T47D (cell line): ENCODE measurements around the gene NAPSA.

Experiments used
- DNase-seq, 2 experiments: peaks; one replicate each; pipeline versions ENCODE4 v3.0.0 to v3.0.0-alpha.2; 2011 to 2012; ENCODE audit warnings: low read depth in 1 of 2, low spot score in 1 of 2
- JUND ChIP-seq: IDR thresholded peaks from 2 replicates; pipeline ENCODE4 v1.6.1; 2012; ENCODE audit warnings: low read depth
- in situ Hi-C: cut with HindIII; loops from 2 replicates; pipeline ENCODE4 v1.10.0; 2016; ENCODE audit warnings: low sequenced_read_pairs, low pct_unique_long_range_greater_than_20kb

The NAPSA gene

DNA sequence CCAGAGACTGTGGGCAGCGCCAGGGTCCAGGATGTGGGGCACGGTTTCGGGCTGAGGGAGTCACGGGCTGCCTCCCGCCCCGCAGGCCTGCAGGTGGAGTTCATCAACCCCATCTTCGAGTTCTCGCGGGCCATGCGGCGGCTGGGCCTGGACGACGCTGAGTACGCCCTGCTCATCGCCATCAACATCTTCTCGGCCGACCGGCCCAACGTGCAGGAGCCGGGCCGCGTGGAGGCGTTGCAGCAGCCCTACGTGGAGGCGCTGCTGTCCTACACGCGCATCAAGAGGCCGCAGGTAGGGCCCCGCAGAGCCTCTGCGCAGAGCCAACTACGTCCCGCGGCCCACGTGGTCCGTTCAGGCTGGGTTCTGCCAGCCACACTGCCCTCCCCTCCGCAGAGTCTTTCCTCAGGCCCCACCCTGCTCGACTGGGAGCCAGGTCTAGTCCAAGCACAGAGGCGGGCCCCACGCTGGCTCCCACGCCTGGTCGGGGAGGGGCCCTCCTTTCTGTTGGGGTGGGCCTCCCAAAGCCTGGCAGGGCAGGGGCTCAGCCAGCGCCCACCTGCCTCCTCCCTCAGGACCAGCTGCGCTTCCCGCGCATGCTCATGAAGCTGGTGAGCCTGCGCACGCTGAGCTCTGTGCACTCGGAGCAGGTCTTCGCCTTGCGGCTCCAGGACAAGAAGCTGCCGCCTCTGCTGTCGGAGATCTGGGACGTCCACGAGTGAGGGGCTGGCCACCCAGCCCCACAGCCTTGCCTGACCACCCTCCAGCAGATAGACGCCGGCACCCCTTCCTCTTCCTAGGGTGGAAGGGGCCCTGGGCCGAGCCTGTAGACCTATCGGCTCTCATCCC lies 16.7 kb upstream of the NAPSA start:
- in situ Hi-C loops, result no loop called here
- no peak for DNase-seq
- no peak for TF ChIP-seq JUND

- TF ChIP-seq JUND, result no peak
- in situ Hi-C loops, result no loop called here
- DNase-seq, result no peak
Measured at GRCh38 chr19:50380751-50381151, 15.3 kb upstream of the NAPSA start.

DNA sequence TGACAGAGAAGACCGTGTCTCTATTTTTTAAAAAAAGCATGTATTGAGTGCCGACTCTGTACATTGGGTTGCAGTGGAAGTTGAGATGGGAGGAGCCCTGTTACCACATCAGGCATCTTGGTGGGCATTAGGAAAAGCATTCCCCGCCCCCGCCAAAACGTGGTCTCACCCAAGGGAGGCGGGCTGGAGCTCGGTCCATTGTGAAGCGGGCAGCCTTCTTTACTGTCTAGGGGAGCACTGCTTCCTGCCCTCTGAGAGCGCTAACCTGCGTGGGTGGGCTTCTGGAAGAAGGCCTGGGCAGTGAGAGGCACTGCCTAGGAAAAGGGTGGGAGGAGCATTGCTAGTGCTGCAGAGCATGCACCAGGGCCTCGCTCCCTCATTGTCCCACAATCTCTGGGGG lies 14.7 kb upstream of the NAPSA start:
- in situ Hi-C loops, result no loop called here
- DNase-seq, result no peak
- no peak for TF ChIP-seq JUND

GRCh38 chr19:50379602-50380001 lies 14.2 kb upstream of the NAPSA start:
- DNase-seq, result no peak
- TF ChIP-seq JUND, result no peak
- in situ Hi-C loops, result no loop called here

DNA sequence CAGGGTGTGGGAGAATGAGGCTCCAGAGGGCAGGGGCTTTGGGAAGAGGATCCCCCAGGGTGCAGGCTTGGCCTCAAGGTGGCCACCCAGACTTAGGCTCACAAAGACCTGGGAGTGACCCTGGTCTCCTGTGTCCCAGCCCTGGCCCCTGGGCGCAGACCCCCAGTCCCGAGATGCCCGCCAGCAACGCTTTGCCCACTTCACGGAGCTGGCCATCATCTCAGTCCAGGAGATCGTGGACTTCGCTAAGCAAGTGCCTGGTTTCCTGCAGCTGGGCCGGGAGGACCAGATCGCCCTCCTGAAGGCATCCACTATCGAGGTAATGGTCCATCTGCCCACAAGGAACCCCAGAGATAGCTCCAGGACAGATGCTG lies 13.4 kb upstream of the NAPSA start:
- TF ChIP-seq JUND, result no peak
- DNase-seq, result no peak
- in situ Hi-C loops, result no loop called here

DNA sequence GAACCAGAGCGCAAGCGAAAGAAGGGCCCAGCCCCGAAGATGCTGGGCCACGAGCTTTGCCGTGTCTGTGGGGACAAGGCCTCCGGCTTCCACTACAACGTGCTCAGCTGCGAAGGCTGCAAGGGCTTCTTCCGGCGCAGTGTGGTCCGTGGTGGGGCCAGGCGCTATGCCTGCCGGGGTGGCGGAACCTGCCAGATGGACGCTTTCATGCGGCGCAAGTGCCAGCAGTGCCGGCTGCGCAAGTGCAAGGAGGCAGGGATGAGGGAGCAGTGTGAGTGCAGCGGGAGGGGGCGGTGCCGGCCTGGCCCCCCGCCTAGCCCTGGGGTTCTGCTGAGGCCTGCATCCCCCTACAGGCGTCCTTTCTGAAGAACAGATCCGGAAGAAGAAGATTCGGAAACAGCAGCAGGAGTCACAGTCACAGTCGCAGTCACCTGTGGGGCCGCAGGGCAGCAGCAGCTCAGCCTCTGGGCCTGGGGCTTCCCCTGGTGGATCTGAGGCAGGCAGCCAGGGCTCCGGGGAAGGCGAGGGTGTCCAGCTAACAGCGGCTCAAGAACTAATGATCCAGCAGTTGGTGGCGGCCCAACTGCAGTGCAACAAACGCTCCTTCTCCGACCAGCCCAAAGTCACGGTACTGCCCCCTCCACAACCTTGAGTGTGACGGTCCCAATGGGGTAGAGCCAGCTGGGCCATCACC lies 12.9 kb upstream of the NAPSA start:
- in situ Hi-C loops, result no loop called here
- DNase-seq, result no peak
- TF ChIP-seq JUND, result no peak

DNA sequence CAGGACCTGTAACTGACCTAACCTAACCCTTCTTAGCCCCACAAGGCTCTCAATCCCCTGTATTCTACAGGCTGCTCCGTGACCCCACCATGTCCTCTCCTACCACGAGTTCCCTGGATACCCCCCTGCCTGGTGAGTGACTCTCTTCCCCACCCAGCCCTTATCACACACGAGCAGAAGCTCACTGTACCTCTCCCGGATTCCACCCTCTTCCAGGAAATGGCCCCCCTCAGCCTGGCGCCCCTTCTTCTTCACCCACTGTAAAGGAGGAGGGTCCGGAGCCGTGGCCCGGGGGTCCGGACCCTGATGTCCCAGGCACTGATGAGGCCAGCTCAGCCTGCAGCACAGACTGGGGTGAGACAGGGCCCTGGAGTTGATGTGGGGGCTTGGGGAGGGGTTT lies 12.1 kb upstream of the NAPSA start:
- TF ChIP-seq JUND, result no peak

DNA sequence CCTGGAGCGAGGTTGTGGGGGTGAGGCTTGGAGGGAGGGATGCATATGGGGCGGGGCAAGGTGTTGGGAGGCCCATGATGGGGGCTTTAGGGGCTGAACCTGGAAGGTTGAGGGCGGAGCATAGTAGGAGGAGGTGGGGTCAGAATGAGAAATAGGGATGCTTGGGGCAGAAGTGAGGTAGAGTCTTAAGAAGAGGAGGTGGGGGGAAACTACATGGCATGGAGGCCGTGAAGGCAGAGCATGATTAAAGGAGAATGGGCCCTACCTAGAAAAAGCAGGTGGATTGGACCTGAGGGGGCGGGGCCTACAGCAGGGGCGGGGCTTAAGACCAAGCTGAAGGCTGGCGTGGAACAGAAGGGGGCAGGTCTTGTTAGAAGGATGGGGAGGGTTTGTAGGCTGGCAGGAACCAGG lies 11.6 kb upstream of the NAPSA start:
- in situ Hi-C loops, result no loop called here
- DNase-seq, result no peak

More for the DNA sequence above, 12.1 kb upstream of the NAPSA start:
- no peak for DNase-seq
- in situ Hi-C loops, result no loop called here

DNA sequence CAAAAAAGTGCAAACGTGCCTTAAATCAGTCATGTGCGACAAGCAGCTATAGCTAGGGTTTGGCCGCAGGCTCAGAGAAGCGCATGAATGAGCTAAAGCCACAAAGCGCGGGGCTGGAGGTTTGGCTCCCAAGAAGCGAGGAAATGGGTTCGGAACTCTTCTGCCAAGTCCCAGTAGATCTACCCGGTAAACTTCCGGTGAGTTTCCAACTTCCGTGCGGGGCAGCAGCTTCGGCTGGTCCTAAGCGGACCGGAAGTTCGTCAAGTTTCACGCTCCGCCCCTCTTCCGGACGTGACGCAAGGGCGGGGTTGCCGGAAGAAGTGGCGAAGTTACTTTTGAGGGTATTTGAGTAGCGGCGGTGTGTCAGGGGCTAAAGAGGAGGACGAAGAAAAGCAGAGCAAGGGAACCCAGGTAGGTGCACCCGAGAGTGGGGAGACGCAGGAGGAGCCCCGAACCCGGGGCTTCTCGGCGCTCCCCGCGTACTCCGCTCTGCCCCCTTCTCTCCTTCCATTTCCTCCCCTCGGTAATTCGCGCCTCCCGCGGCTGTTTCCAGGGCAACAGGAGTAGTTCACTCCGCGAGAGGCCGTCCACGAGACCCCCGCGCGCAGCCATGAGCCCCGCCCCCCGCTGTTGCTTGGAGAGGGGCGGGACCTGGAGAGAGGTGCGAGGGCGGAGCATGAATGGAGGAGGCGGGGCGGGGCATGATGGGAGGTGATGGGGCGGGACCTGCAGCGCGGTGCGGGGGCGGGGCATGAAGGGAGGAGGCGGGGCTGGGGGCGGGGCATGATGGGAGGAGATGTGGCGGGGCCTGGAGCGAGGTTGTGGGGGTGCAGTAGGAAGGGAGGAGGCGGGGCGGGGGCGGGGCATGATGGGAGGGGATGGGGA lies 11.0 kb upstream of the NAPSA start, which contains the start of gene NR1H2:
Gene NR1H2 (plus strand): TSS at position 292 of the 885 bp plus-strand sequence. CDS start 1,149 bp downstream, outside the sequence.
- DNase-seq, result peak; percentile 71 to 97
- TF ChIP-seq JUND, result no peak
- in situ Hi-C loops, result no loop called here

More for the DNA sequence above, 11.6 kb upstream of the NAPSA start:
- no peak for TF ChIP-seq JUND

- no peak for TF ChIP-seq JUND
- in situ Hi-C loops, result no loop called here
- no peak for DNase-seq
Measured at GRCh38 chr19:50371914-50372475, 6.6 kb upstream of the NAPSA start.

DNA sequence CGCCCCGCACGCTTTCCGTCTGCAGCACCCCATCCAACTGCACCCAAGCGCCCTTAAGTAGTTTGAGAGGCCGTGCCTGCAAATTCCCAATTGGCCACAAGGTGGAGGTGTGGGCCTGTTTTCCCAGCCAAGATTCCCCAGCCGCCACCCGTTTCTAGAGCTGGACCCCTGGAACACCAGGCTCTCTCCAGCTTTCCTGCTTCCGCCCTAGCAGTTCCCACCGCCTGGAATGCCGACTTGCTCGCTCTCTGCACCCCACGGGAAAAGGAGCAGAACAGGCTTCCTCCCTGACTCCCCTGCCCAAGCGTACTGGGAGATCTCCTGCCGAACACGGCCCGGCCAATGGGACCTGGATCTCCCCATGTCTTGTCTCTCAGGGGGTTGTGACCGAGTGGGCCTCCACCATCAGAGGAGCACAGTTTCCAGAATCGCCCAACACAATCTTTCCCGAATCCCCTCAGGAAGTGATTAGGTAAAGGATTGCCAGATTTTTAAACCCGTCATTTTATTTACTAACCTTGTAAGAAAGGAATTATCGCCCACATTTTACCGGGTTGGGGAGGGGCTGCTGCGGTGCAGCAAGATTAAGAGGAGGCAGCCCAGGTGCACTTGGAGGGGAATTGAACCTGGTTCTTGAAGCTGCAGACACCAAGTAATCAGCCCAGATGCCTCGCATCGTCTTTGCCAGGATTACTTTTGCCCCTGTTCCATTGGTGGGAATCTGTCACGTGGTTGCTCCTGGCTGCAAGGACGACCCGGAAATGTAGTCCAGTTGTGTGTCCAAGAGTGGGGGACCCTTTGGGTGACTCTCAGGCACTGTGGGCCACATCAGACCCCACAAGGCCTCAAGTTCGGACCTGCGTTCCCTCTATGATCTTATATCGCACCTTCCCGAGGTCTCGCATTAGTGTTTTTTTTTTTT lies 3.5 kb upstream of the NAPSA start:
- no peak for TF ChIP-seq JUND
- in situ Hi-C loops, result no loop called here
- peak; percentile 80 to 86 for DNase-seq
